Activated naive CD8-positive, alpha-beta T cell treated with anti-CD3 and anti-CD28 coated beads for 36 hours (primary cell): ENCODE results near the gene OGDHL. TPM values are rescaled to one million over a fixed set of nuclear protein-coding genes. Genes with fewer than 3 reads are reported as not detected.
"Not testable (repeated sequence)": the region's sequence is repeated elsewhere in the genome, so short reads cannot be mapped to it uniquely, and the experiment has no call there.

Experiments
- DNase-seq: peaks from one replicate; pipeline ENCODE4 v3.0.0; 2021
- H3K27ac Mint-ChIP-seq: one replicate; pipeline ENCODE4 v1.8.0; 2022; ENCODE audit warnings: mild to moderate bottlenecking, moderate library complexity, mixed read lengths
- H3K27me3 Mint-ChIP-seq: one replicate; pipeline ENCODE4 v1.8.0; 2022; ENCODE audit warnings: mild to moderate bottlenecking, mixed read lengths
- H3K36me3 Mint-ChIP-seq: one replicate; pipeline ENCODE4 v1.8.0; 2021; ENCODE audit warnings: mild to moderate bottlenecking, mixed read lengths
- H3K4me1 Mint-ChIP-seq: one replicate; pipeline ENCODE4 v1.8.0; 2021; ENCODE audit warnings: mixed read lengths
- H3K4me3 Mint-ChIP-seq: one replicate; pipeline ENCODE4 v1.8.0; 2022; ENCODE audit warnings: mild to moderate bottlenecking, moderate library complexity, mixed read lengths
- H3K9me3 Mint-ChIP-seq: one replicate; pipeline ENCODE4 v1.8.0; 2022; ENCODE audit warnings: mixed read lengths
- total RNA-seq, 2 experiments: library from RNA; stranded (reverse); gene quantifications; one replicate each; pipeline ENCODE4 v1.2.3, GENCODE V29; 2021

Gene OGDHL
- total RNA-seq = 1 to 10 TPM in 1 of 2 experiments, under 1 TPM in 1; 0.46 to 1.1 TPM

DNA sequence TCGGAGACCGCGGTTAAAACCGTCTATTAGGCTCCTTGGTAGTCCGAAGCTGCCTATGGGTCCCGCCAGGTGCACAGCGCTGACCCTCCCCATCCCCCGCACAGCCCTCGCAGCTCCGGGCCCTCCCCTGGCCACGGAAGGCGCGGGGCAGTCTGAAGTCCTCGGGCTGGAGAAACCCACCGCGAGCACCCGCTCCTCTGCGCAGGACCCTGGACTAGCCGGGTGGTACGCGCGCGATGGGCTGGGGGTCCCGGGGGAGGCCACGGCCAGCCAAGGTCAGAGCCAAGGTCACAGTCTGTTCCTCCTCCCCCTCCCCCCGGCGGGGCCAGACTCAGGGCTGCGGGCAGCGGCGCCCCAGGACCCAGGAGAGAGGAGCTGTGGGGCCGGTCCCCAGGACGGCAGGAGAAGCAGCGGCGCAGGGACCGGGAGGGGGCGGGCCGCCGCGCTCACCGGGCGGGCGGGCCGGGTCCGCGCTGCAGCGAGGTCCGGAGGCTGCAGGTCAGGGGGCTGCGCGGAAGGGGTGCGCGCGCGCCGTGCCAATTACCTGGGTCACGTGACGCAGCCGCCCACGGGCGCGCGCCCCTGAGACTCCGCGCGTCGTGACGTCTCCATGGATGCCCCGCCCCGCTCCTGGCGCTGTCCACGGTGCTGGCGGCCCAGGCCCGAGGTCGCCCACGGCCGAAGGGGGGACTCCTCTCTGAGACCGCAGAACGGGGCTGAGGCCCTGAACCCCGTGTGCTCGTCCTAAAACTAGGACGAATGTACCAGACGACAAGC, at the start of gene OGDHL:
TSS of gene OGDHL (minus strand) at position 535 of the 777 bp plus-strand sequence. CDS start 3,731 bp downstream, outside the sequence.
- no peak within 1 kb of the TSS for H3K27ac Mint-ChIP-seq
- no peaks in the 10 kb centered on the region for H3K4me1 Mint-ChIP-seq
- peaks cover 3% of the 10 kb centered on the region for H3K9me3 Mint-ChIP-seq
- no peaks in the 10 kb centered on the region for H3K36me3 Mint-ChIP-seq
- peaks cover 59% of the 10 kb centered on the region for H3K27me3 Mint-ChIP-seq
- peak within 1 kb of the TSS; percentile 51 for H3K4me3 Mint-ChIP-seq
- peak; percentile 75 for DNase-seq

GRCh38 chr10:49803988-49804387, 41.9 kb upstream of the OGDHL start:
- H3K27ac Mint-ChIP-seq = no peak overlapping the region
- H3K36me3 Mint-ChIP-seq = no peaks in the 10 kb centered on the region
- H3K27me3 Mint-ChIP-seq = no peaks in the 10 kb centered on the region
- peaks cover 8% of the 10 kb centered on the region for H3K9me3 Mint-ChIP-seq
- DNase-seq = no peak
- H3K4me1 Mint-ChIP-seq = no peaks in the 10 kb centered on the region
- no peak overlapping the region for H3K4me3 Mint-ChIP-seq

- H3K9me3 Mint-ChIP-seq = no peaks in the 10 kb centered on the region
- H3K27me3 Mint-ChIP-seq = no peaks in the 10 kb centered on the region
- H3K27ac Mint-ChIP-seq = no peak overlapping the region
- no peak overlapping the region for H3K4me3 Mint-ChIP-seq
- no peaks in the 10 kb centered on the region for H3K4me1 Mint-ChIP-seq
- no peaks in the 10 kb centered on the region for H3K36me3 Mint-ChIP-seq
- no peak for DNase-seq
These were observed 36.2 kb upstream of the OGDHL start for GRCh38 chr10:49798275-49798674.

GRCh38 chr10:49791100-49791499, 29.0 kb upstream of the OGDHL start:
- no peak for DNase-seq
- Mint-ChIP-seq H3K4me3 (no peak overlapping the region), H3K9me3 (no peaks in the 10 kb centered on the region), H3K27ac (no peak overlapping the region), H3K4me1 (no peaks in the 10 kb centered on the region), H3K36me3 (no peaks in the 10 kb centered on the region), H3K27me3 (peaks cover 4% of the 10 kb centered on the region)

DNA sequence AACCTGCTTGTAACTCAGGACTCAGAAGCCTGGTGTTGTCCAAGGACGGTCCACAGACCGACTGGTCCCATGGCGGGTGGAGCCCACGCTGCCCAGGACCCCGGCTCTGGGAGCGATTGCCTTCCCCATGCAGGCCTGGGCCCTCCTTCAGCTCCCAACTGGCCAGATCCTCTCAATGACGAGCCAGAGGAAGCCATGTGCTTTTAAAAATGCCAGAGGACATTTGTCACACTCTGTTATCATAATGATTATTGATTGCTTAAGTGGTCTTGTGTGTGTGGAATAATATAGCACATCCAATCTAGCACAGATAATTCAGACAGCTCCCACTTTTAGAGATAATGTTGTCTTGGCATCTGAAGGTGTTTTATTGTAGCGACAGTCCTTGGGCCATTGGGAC, 22.6 kb upstream of the OGDHL start:
- no peak overlapping the region for H3K4me3 Mint-ChIP-seq
- no peaks in the 10 kb centered on the region for H3K36me3 Mint-ChIP-seq
- no peak overlapping the region for H3K27ac Mint-ChIP-seq
- no peak for DNase-seq
- H3K9me3 Mint-ChIP-seq = no peaks in the 10 kb centered on the region
- H3K4me1 Mint-ChIP-seq = no peaks in the 10 kb centered on the region
- H3K27me3 Mint-ChIP-seq = peaks cover 17% of the 10 kb centered on the region

DNA sequence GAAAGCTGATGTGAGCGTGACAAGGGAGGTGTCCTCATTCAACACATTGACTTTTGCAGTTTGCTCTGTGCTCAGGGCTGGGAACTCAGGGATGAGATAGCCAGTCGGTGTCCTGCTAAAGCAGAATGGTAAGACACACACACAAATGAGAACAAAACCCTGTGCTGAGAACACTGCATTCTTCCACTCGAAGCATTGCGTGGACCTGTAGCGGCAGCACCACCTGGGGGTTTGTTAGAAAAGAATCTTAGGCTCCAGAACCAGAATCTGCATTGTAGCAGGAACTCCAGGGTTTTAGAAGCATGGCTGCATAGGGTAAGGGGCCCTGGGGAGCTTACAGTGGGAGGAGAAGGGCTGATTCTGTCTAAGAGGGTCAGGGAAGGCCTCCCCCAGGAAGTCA, 21.5 kb upstream of the OGDHL start:
- Mint-ChIP-seq H3K4me3 (no peak overlapping the region), H3K9me3 (no peaks in the 10 kb centered on the region), H3K36me3 (no peaks in the 10 kb centered on the region), H3K27me3 (peaks cover 20% of the 10 kb centered on the region), H3K4me1 (no peaks in the 10 kb centered on the region), H3K27ac (no peak overlapping the region)
- DNase-seq = no peak

DNA sequence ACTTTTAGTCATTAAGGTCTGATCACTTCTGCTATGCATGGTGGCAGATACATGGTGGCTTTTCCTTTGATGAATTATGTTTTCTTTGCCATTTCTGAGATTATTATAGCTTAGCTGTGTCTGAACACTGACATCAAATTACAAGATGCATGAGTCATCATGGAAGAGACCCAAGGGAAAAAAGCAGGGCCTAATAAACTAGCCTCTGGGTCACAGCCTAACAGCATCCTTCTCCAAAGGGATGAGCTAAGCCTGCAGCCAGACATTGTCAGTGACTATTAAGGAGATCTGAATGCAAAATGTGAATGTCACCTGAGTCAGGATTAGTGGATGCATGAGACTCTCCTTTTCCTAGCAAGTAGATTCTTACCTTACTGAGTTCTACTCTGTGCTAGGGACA, 19.1 kb upstream of the OGDHL start:
- peaks cover 26% of the 10 kb centered on the region for H3K27me3 Mint-ChIP-seq
- H3K27ac Mint-ChIP-seq = no peak overlapping the region
- H3K36me3 Mint-ChIP-seq = no peaks in the 10 kb centered on the region
- no peak for DNase-seq
- no peak overlapping the region for H3K4me3 Mint-ChIP-seq
- H3K4me1 Mint-ChIP-seq = no peaks in the 10 kb centered on the region
- no peaks in the 10 kb centered on the region for H3K9me3 Mint-ChIP-seq

- DNase-seq = no peak
- Mint-ChIP-seq H3K9me3 (no peaks in the 10 kb centered on the region), H3K27me3 (peaks cover 20% of the 10 kb centered on the region), H3K27ac (no peak overlapping the region), H3K36me3 (no peaks in the 10 kb centered on the region), H3K4me3 (no peak overlapping the region), H3K4me1 (no peaks in the 10 kb centered on the region)
These were observed 16.1 kb upstream of the OGDHL start for GRCh38 chr10:49778197-49778596.

DNA sequence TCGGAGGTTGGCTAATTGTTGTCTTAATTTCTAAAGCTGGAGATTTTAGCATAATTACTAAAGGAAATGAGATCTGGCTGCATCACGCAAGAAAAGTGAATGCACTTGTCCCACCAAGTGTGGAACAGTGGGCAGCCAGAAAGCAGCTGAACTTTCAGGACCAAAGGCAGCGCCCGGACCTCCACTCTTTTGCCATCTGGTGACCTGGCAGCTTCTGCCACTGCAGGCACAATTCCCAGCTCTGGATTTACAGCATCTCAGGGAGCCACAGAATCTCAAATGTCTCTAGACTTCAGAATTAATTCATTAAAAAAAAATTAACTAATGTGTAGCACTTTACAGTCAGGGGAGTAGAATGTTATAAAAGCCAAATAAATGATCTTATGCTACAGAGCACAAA, 14.7 kb upstream of the OGDHL start:
- no peak for DNase-seq
- H3K4me3 Mint-ChIP-seq = no peak overlapping the region
- H3K27me3 Mint-ChIP-seq = peaks cover 20% of the 10 kb centered on the region
- no peaks in the 10 kb centered on the region for H3K9me3 Mint-ChIP-seq
- H3K4me1 Mint-ChIP-seq = no peaks in the 10 kb centered on the region
- H3K27ac Mint-ChIP-seq = no peak overlapping the region
- H3K36me3 Mint-ChIP-seq = no peaks in the 10 kb centered on the region

DNA sequence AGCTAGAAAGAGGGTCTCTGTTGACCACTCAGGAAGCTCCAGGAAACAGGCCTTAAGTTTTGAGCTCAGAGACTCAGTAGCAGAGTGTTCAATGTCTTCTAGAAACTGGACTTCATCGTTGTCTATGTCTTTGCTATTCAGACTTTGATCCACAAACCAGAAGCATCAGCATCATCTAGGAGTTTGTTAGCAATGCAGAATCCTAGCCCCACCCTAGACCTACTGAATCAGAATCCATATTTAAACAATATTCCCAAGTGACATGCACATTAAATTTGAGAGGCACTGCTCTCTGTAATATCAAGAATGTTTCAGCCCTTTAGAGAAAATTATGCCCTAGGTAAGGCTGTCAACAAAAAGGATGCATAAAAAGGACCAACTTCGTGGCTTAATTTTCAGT, 12.9 kb upstream of the OGDHL start:
- H3K36me3 Mint-ChIP-seq = no peaks in the 10 kb centered on the region
- no peaks in the 10 kb centered on the region for H3K9me3 Mint-ChIP-seq
- no peak overlapping the region for H3K27ac Mint-ChIP-seq
- no peak overlapping the region for H3K4me3 Mint-ChIP-seq
- peaks cover 20% of the 10 kb centered on the region for H3K27me3 Mint-ChIP-seq
- DNase-seq = no peak
- peaks cover 3% of the 10 kb centered on the region for H3K4me1 Mint-ChIP-seq

GRCh38 chr10:49772944-49773343, 10.8 kb upstream of the OGDHL start:
- H3K36me3 Mint-ChIP-seq, H3K4me3 Mint-ChIP-seq, H3K27ac Mint-ChIP-seq, DNase-seq, H3K9me3 Mint-ChIP-seq, H3K4me1 Mint-ChIP-seq: not testable (repeated sequence)
- peaks cover 23% of the 10 kb centered on the region for H3K27me3 Mint-ChIP-seq

GRCh38 chr10:49771046-49771445, 8.9 kb upstream of the OGDHL start:
- not testable (repeated sequence) for DNase-seq, H3K4me3 Mint-ChIP-seq, H3K27ac Mint-ChIP-seq, H3K4me1 Mint-ChIP-seq, H3K9me3 Mint-ChIP-seq, H3K36me3 Mint-ChIP-seq
- H3K27me3 Mint-ChIP-seq = peaks cover 40% of the 10 kb centered on the region

GRCh38 chr10:49769692-49770091, 7.6 kb upstream of the OGDHL start:
- DNase-seq = no peak
- Mint-ChIP-seq H3K27ac (no peak overlapping the region), H3K36me3 (no peaks in the 10 kb centered on the region), H3K9me3 (peaks cover 3% of the 10 kb centered on the region), H3K27me3 (peaks cover 42% of the 10 kb centered on the region), H3K4me3 (no peak overlapping the region), H3K4me1 (peaks cover 3% of the 10 kb centered on the region)

GRCh38 chr10:49768731-49769130, 6.6 kb upstream of the OGDHL start:
- DNase-seq = no peak
- Mint-ChIP-seq H3K36me3 (no peaks in the 10 kb centered on the region), H3K9me3 (peaks cover 3% of the 10 kb centered on the region), H3K27me3 (peaks cover 49% of the 10 kb centered on the region), H3K4me1 (peaks cover 3% of the 10 kb centered on the region), H3K4me3 (no peak overlapping the region), H3K27ac (no peak overlapping the region)

DNA sequence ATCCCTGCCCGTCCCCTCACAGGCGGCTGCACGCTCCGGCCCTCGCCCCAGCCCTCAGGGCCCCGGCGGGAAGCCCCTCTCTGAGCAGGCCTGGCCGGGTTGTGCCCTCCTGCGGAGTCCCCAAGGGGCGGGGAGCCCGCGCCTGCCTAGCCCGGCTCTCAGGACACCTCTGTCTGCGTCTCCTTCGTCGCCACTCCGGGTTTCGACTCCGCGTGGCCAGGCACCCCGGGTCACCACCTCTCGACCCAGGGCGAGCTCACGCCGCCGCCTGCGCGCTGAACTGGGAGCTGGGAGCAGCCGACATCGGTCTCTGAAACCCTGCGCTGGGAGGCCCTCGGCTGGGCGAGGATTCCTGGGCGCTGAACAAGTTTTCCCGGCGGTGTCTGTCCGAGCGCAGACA, 6.2 kb upstream of the OGDHL start:
- H3K36me3 Mint-ChIP-seq = no peaks in the 10 kb centered on the region
- peaks cover 3% of the 10 kb centered on the region for H3K4me1 Mint-ChIP-seq
- H3K27ac Mint-ChIP-seq = no peak overlapping the region
- peaks cover 3% of the 10 kb centered on the region for H3K9me3 Mint-ChIP-seq
- H3K27me3 Mint-ChIP-seq = peaks cover 53% of the 10 kb centered on the region
- no peak for DNase-seq
- H3K4me3 Mint-ChIP-seq = no peak overlapping the region

- peaks cover 59% of the 10 kb centered on the region for H3K27me3 Mint-ChIP-seq
- no peak overlapping the region for H3K4me3 Mint-ChIP-seq
- peaks cover 3% of the 10 kb centered on the region for H3K9me3 Mint-ChIP-seq
- H3K4me1 Mint-ChIP-seq = peaks cover 3% of the 10 kb centered on the region
- H3K27ac Mint-ChIP-seq = no peak overlapping the region
- H3K36me3 Mint-ChIP-seq = no peaks in the 10 kb centered on the region
- DNase-seq = no peak
These were observed 5.6 kb upstream of the OGDHL start for GRCh38 chr10:49767752-49768151.
